ENCODE results near the gene LSM2.

Gene LSM2

DNA sequence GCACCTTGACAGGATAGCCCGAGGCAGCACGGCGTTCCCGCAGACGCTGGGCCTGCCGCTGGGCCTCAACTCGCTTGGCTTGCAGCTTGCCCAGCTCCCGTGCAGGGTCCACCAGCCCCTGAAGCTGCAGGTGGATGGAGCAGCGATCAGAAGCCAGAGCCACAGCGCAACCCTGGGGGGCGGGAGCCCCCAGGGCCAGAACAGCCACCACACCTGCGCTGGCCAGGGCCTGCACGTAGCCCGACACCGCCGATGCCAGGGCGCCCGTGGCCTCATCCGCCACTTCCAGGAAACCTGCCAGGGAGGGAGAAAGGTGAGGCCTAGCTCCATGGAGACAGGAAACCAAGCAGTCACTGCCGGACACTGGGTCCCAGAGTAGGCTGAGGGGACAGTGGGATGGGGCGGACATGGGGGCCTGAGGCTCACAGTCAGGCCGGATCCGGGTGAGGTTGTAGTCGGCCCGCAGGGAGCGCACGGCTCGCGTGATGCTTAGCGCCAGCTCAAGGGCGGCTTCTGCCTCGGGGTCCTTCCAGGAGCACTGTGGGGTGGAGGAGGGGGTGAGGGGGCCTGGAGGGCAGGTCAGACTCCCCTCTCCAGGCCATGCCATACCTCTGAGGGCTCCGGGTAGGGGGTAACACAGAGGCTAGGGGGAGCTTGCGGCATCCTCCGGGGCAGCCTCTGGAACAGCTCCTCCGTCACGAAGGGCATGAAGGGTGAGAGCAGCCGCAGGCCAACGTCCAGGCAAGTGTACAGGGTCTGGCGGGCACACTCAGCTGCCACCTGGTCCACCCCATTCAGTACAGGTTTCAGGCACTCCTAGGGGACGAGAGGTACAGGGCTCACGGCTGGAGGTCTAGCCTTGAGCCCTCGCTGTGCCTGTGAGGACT is 27.5 kb downstream of the LSM2 start:
- no peaks in the 10 kb centered on the region for H3K27me3 Mint-ChIP-seq
- no peaks in the 10 kb centered on the region for H3K9me3 Mint-ChIP-seq
- H3K27ac Mint-ChIP-seq, result no peak overlapping the region
- H3K36me3 Mint-ChIP-seq (ENCODE audit: low read depth), result peaks cover 36% of the 10 kb centered on the region
- H3K4me3 Mint-ChIP-seq, result no peak overlapping the region
- peaks cover 34% of the 10 kb centered on the region for H3K4me1 Mint-ChIP-seq (ENCODE audit: low read depth)

DNA sequence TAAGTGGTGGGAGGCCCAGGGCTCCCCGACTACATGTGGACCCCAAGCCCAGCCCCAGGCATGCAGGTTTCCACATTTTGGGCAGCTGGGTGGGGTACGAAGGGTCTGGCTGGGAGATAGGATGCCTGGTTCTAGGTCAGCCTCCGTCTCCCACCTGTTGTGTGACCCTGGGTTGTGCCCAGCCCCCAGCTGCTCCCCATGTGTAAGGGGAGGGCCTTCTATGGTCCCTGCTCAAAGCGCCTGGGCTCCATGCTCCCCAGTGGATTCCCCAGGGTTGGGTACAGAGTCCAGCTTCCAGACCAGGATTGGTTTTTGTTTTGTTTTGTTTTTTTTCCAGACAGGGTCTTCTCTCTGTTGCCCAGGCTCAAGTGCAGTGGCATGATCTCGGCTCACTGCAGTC is 28.6 kb downstream of the LSM2 start:
- Mint-ChIP-seq H3K36me3 (ENCODE audit: low read depth) (peaks cover 31% of the 10 kb centered on the region), H3K4me3 (no peak overlapping the region), H3K27me3 (no peaks in the 10 kb centered on the region), H3K27ac (no peak overlapping the region), H3K4me1 (ENCODE audit: low read depth) (peaks cover 40% of the 10 kb centered on the region), H3K9me3 (no peaks in the 10 kb centered on the region)

DNA sequence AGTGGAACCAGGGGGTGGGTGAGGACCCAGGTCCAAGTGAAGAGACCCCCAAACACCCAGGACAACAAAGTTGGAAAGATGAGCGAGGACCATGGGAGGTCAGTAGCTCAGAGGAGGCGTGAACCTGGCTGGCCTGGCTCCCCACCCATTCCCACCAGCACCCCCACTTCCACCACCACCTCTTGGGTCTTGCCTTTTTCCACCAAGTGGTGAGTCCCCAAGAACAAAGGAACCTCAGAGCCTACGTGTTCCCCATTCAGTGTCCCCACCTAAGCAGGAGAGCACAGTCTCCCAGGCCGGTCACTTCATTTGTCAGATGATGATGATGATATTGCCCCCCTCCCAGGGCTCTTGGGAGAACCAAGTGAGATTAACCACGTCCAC is 29.1 kb downstream of the LSM2 start:
- Mint-ChIP-seq H3K4me1 (ENCODE audit: low read depth) (peaks cover 45% of the 10 kb centered on the region), H3K9me3 (no peaks in the 10 kb centered on the region), H3K27me3 (no peaks in the 10 kb centered on the region), H3K27ac (no peak overlapping the region), H3K4me3 (peak overlapping the region; percentile 26), H3K36me3 (ENCODE audit: low read depth) (peaks cover 26% of the 10 kb centered on the region)

DNA sequence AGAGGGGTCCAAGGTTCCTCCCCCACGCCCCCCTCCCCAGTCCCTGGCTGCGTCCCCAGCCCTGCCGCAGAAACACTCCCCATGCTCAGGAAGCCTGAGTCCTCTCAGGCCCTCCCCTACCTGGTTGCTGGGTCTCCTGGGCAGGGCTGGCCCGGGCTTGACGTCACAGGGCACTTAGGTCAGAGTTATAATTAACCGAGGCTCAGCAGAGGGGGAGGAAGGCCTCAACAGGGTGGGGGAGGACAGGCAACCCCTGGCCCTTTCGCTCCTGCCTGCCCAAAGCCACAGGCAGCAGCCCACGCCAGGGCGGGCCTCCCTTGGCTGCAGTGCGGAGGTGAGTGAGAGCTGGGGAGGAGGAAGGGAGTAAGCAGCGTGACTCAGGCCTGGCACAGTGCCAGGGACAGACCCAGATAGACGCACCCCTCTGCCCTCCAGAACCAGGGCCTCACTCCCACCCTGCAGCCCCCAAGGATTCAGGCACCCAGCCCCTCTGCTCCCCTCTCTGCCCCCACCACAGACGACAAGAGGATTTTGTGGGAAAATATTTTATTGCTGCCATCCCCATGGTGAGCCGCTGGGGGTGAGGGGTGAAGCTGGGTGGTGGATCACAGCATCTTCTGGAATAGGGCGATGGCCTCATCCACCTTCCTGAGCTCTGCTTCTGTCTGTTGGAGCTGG is 29.6 kb downstream of the LSM2 start, which contains the start of gene VWA7:
Gene VWA7, minus strand, starts transcription at position 340 of the 678 bp plus-strand sequence. CDS start 549 bp downstream, outside the sequence.
- Mint-ChIP-seq H3K9me3 (no peaks in the 10 kb centered on the region), H3K4me1 (ENCODE audit: low read depth) (peaks cover 50% of the 10 kb centered on the region), H3K27ac (peak within 1 kb of the TSS; percentile 87), H3K36me3 (ENCODE audit: low read depth) (peaks cover 25% of the 10 kb centered on the region), H3K27me3 (no peaks in the 10 kb centered on the region), H3K4me3 (peak within 1 kb of the TSS; percentile 26)

DNA sequence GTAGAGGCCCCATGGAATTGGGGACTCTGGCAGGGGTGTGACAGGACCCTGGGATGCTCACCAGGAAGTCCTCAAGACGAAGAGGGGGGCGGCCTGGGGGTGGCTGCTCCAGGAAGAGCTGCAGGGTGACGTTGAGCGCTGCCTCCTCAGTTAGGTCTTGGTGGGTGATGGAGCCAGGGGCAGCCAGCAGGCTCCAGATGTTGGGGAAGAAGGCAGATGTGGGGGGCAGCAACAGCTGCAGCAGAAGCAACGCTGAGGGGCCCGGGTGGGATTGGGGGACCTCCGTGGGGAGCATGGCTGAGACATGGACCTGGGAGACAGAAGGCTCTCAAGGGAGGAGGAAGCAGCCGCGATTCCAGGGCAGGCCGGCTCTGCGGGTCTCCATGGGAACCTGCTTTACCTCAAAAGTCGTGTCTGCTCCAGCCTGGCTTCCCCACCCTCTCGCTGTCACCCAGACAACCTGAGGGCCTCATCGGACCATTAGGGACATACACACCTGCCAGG is 30.2 kb downstream of the LSM2 start:
- Mint-ChIP-seq H3K4me3 (peak overlapping the region; percentile 26), H3K4me1 (ENCODE audit: low read depth) (peaks cover 55% of the 10 kb centered on the region), H3K36me3 (ENCODE audit: low read depth) (peaks cover 25% of the 10 kb centered on the region), H3K27ac (peak overlapping the region; percentile 87), H3K9me3 (no peaks in the 10 kb centered on the region), H3K27me3 (no peaks in the 10 kb centered on the region)

DNA sequence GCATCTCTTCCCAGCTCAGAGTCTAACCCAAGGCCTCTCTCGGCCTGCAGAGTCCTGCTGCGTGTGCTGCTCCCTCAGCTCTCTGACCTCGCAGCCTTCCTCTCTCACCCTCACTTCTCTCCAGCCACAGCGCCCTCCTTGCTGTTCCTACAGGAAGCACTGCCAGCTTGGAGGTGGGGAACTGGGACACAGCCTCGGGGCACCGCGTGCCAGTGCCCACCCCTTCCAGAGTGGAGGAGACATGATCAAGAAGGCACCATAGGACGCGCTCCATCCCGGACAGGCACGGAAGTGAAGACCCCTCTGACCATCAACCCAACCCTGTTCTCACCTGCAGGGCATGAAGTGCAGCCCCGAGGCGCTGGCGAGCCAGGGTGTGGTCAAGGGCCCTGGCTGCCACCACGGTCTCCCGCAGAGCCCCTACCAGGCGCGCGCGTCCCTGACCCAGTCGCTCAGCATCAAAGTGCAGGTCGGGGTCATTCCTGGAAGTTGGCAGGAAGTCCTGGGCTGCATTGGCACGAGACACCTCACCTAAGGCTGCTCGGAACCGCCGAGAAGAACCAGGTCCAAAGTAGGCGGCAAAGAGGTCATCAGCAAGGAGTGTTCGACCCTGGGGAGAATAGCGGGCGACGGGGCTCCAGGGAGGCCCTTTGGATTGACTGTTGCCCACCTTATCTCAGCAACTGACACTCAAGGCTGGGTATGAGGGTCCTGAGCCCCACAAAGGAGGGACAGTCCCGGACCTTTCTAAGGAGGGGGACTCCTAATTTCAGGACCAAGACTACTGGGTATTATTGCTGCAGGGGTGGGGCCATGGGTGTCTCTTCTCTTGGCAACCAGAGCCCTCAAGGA is 30.9 kb downstream of the LSM2 start:
- Mint-ChIP-seq H3K27me3 (no peaks in the 10 kb centered on the region), H3K36me3 (ENCODE audit: low read depth) (peaks cover 25% of the 10 kb centered on the region), H3K4me3 (no peak overlapping the region), H3K9me3 (no peaks in the 10 kb centered on the region), H3K4me1 (ENCODE audit: low read depth) (peaks cover 61% of the 10 kb centered on the region), H3K27ac (peak overlapping the region; percentile 87)

DNA sequence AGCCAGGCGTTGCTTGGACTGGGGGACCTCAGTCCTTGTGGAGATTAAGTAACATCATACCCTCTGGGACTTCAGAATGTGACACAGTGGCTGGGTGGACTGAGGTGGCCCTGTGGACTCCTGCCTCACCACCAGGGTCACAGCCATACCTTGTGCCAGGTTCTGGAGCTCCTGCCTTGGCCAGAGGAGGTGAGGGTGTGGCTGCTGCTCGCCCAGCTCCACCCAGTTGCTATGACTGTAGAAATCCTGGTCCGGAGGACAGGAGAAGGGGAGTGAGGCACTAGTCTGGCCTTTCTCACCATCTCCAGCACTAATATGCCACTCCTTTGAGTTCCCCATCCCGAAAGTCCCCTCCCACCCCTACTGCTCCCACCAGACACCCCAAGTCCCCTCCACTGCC is 31.6 kb downstream of the LSM2 start:
- peaks cover 18% of the 10 kb centered on the region for H3K36me3 Mint-ChIP-seq (ENCODE audit: low read depth)
- H3K4me1 Mint-ChIP-seq (ENCODE audit: low read depth), result peaks cover 61% of the 10 kb centered on the region
- H3K9me3 Mint-ChIP-seq, result no peaks in the 10 kb centered on the region
- no peaks in the 10 kb centered on the region for H3K27me3 Mint-ChIP-seq
- H3K27ac Mint-ChIP-seq, result no peak overlapping the region
- H3K4me3 Mint-ChIP-seq, result no peak overlapping the region

DNA sequence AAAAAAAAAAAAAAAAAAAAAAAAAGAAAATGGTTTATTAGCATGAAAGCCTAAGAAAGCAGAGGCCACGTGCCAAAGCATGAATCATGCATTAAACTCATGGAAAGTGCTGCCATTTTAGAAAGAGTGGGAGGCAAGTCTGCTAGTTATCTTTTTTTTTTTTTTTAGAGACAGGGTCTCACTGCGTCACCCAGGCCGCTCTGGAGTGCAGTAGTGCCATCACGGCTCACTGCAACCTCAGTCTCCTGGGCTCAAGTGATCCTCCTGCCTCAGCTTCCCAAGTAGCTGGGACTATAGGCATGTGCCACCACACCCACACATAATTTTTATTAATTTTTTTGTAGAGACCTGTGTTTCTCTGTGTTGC is 34.8 kb downstream of the LSM2 start:
- H3K9me3 Mint-ChIP-seq, result no peaks in the 10 kb centered on the region
- H3K4me1 Mint-ChIP-seq (ENCODE audit: low read depth), result peaks cover 56% of the 10 kb centered on the region
- peak overlapping the region; percentile 43 for H3K4me3 Mint-ChIP-seq
- peaks cover 5% of the 10 kb centered on the region for H3K36me3 Mint-ChIP-seq (ENCODE audit: low read depth)
- H3K27ac Mint-ChIP-seq, result peak overlapping the region; percentile 67
- H3K27me3 Mint-ChIP-seq, result no peaks in the 10 kb centered on the region

DNA sequence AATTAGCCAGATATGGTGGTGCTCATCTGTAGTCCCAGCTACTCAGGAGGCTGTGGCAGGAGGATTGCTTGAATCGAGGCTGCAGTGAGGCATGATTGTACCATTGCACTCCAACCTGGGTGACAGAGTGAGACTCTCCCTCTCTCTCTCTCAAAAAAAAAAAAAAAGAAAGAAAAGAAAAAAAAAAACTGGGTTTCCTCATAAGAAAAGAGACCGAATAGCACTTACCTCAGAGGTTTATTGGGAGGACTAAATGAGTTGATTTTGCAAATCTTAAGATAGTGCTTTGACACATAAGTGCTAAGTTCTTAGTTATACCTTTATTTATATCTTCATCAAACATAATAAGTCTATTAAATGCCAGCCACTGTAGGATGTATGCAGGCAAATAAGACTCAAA is 35.9 kb downstream of the LSM2 start:
- Mint-ChIP-seq H3K27ac (no peak overlapping the region), H3K4me3 (no peak overlapping the region), H3K27me3 (no peaks in the 10 kb centered on the region), H3K4me1 (ENCODE audit: low read depth) (peaks cover 45% of the 10 kb centered on the region), H3K9me3 (no peaks in the 10 kb centered on the region), H3K36me3 (ENCODE audit: low read depth) (peaks cover 5% of the 10 kb centered on the region)

DNA sequence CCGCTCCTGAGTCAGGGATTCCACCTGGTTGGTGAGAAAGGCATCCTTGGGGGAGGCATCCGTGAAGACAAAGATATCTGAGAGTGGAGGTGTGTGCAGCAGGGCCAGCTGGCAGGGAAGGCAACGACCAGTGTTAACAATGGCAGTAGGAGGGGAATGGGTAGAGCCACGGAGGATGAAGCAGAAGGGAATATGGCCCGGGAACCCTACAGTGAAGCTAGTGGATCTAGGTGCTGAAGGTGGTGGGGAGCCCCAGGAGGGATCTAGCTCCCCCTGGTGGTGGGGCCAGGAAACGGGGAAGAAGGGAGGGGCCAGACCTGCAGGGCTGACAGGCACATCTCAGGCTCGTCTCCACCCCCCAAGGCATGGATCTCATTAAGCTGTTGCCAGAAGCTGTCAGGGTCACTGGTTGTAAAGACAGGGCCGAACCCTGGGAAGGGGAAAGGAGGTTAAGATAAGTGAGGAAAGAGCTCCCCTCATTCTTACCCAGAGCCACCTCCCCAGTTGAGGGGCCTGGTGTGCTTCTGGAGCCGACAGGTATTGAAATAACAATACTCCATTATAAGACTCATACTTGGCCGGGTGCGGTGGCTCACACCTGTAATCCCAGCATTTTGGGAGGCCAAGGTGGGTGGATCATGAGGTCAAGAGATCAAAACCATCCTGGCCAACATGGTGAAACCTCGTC is 36.9 kb downstream of the LSM2 start:
- Mint-ChIP-seq H3K36me3 (ENCODE audit: low read depth) (peaks cover 6% of the 10 kb centered on the region), H3K9me3 (no peaks in the 10 kb centered on the region), H3K4me1 (ENCODE audit: low read depth) (peaks cover 38% of the 10 kb centered on the region), H3K27me3 (no peaks in the 10 kb centered on the region), H3K4me3 (no peak overlapping the region), H3K27ac (no peak overlapping the region)

DNA sequence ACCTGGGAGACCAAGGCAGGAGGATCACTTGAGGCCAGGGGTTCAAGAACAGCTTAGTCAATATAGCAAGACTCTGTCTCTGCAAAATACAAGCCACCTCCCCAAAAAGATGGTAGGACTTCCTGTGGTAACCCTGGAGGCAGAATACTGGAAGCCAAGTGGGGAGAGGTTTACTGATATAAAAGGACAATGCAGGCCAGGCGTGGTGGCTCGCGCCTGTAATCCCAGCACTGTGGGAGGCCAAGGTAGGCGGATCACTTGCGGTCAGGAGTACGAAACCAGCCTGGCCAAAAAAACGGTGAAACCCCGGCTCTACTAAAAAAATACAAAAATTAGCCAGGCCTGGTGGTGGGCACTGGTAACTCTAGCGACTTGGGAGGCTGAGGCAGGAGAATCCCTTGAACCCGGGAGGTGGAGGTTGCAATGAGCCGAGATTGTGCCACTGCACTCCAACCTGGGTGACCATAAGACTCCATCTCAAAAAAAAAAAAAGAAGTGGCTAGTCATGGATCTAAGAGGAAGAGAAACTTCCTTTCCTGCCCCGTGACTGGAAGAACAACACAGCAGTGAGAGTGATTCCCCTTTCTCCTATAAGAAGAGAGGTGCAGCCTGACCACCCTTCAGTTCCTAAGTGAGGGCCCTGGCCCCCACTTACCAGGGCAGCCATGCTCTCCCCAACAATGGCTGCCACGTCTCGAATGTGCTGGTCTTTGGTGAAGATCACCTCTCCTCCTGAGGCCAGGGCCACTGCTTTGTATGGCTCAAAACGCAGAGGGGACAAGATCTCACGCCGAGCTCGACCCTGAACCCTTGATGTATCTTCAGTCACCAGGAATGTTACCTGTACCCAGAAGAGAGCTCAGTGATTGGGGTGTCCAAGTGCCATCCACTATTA is 38.2 kb downstream of the LSM2 start:
- no peak overlapping the region for H3K4me3 Mint-ChIP-seq
- peaks cover 35% of the 10 kb centered on the region for H3K4me1 Mint-ChIP-seq (ENCODE audit: low read depth)
- no peaks in the 10 kb centered on the region for H3K27me3 Mint-ChIP-seq
- peaks cover 15% of the 10 kb centered on the region for H3K36me3 Mint-ChIP-seq (ENCODE audit: low read depth)
- H3K27ac Mint-ChIP-seq, result no peak overlapping the region
- H3K9me3 Mint-ChIP-seq, result no peaks in the 10 kb centered on the region

DNA sequence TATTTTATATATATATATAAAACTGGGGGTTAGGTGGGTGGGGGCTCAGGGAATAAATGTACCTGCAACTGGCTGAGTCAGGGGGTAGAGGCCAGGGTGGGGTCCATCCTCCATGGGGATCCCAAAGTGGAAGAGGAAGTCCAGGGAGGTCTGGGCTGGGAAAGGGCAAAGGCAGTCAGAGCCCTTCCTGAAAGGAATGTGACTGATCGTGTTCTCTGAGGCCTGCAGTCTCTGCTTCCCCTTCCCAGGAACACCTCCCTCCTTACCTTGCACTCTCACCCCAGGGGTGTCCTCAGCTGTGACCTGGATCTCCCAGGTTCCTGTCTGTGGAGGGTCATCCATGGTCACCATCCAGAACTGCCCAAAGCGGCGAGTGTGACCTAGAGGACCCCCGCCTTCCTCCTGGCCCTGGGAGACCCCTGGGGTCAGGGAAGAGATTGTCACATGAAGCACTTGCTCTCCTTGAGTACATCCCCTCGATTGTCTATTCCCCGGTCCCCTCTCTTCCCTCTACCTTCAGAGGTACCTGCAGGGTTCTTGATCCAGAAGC is 39.6 kb downstream of the LSM2 start:
- no peak overlapping the region for H3K4me3 Mint-ChIP-seq
- H3K27me3 Mint-ChIP-seq, result no peaks in the 10 kb centered on the region
- H3K36me3 Mint-ChIP-seq (ENCODE audit: low read depth), result peaks cover 27% of the 10 kb centered on the region
- H3K27ac Mint-ChIP-seq, result no peak overlapping the region
- H3K9me3 Mint-ChIP-seq, result no peaks in the 10 kb centered on the region
- H3K4me1 Mint-ChIP-seq (ENCODE audit: low read depth), result peaks cover 21% of the 10 kb centered on the region
